ENCODE data around the gene ZSCAN23. TPM values are rescaled to one million over a fixed set of nuclear protein-coding genes. Genes with fewer than 3 reads are reported as not detected.
A peak's percentile ranks its signal among the peaks of the same experiment; 100 is the strongest.

The ZSCAN23 gene
- total and polyA plus RNA-seq, 10 donors, result 0.14 to 4.6 (median 2.4) TPM; not detected in 1

GRCh38 chr6:28489366-28490204 is 46.3 kb upstream of the ZSCAN23 start:
- intact Hi-C loops (cut with DNase I; ENCODE audit: low total_unique reads), result no loop called here
- H3K27me3 ChIP-seq (replicated peaks in 1 of 7), result peaks cover 0 to 97% (median 48%) of the 10 kb centered on the region in 7 donors
- H3K36me3 ChIP-seq, result no peaks in the 10 kb centered on the region
- peak overlapping the region in 2 of 8 donors; percentile 15 to 49 for H3K27ac ChIP-seq
- no peaks in the 10 kb centered on the region for H3K9me3 ChIP-seq
- peak overlapping the region in 6 of 8 donors; percentile 8 to 63 (median 26) for H3K4me3 ChIP-seq
- 2 to 4% (median 3%) methylated on average over 40 of the region's 40 CpGs for WGBS, 5 donors
- DNase-seq, result no peak
- TF ChIP-seq POLR2A (IDR thresholded peaks at IDR 0.05) (no peak), CTCF (IDR thresholded peaks at IDR 0.05 in 8 of 11, conservative IDR thresholded peaks at IDR 0.05 in 3 of 11) (no peak), POLR2AphosphoS5 (IDR thresholded peaks at IDR 0.05) (peak in 1 of 3 donors; percentile 19)
- H3K4me1 ChIP-seq, result peaks cover 0 to 20% (median 10%) of the 10 kb centered on the region in 6 donors

- WGBS, 5 donors, result 10 to 21% (median 11%) methylated on average over 14 of the region's 14 CpGs
- no peaks in the 10 kb centered on the region for H3K36me3 ChIP-seq
- no peak for DNase-seq
- H3K27ac ChIP-seq, result peak overlapping the region in 1 of 8 donors; percentile 16
- peak overlapping the region in 2 of 8 donors; percentile 36 to 63 for H3K4me3 ChIP-seq
- TF ChIP-seq POLR2AphosphoS5 (IDR thresholded peaks at IDR 0.05) (no peak), POLR2A (IDR thresholded peaks at IDR 0.05) (no peak), CTCF (IDR thresholded peaks at IDR 0.05 in 8 of 11, conservative IDR thresholded peaks at IDR 0.05 in 3 of 11) (no peak)
- peaks cover 0 to 92% (median 48%) of the 10 kb centered on the region in 7 donors for H3K27me3 ChIP-seq (replicated peaks in 1 of 7)
- no peaks in the 10 kb centered on the region for H3K9me3 ChIP-seq
- H3K4me1 ChIP-seq, result peaks cover 0 to 20% (median 10%) of the 10 kb centered on the region in 6 donors
- intact Hi-C loops (cut with DNase I; ENCODE audit: low total_unique reads), result no loop called here
These were observed 45.6 kb upstream of the ZSCAN23 start for GRCh38 chr6:28488916-28489365.

- no peaks in the 10 kb centered on the region for H3K9me3 ChIP-seq
- no peak for TF ChIP-seq CTCF (IDR thresholded peaks at IDR 0.05 in 8 of 11, conservative IDR thresholded peaks at IDR 0.05 in 3 of 11)
- TF ChIP-seq POLR2AphosphoS5 (IDR thresholded peaks at IDR 0.05), result no peak
- TF ChIP-seq POLR2A (IDR thresholded peaks at IDR 0.05), result no peak
- DNase-seq, result no peak
- no peak overlapping the region for H3K27ac ChIP-seq
- H3K36me3 ChIP-seq, result no peaks in the 10 kb centered on the region
- H3K27me3 ChIP-seq (replicated peaks in 1 of 7), result peaks cover 0 to 82% (median 48%) of the 10 kb centered on the region in 7 donors
- WGBS, 5 donors, result 68 to 78% (median 71%) methylated on average over 3 of the region's 3 CpGs
- H3K4me3 ChIP-seq, result no peak overlapping the region
- H3K4me1 ChIP-seq, result peaks cover 0 to 20% (median 10%) of the 10 kb centered on the region in 6 donors
- intact Hi-C loops (cut with DNase I; ENCODE audit: low total_unique reads), result no loop called here
These were observed 43.9 kb upstream of the ZSCAN23 start for GRCh38 chr6:28486988-28487742.
